Measurements from ENCODE around the gene HDAC5. TPM values are rescaled to one million over a fixed set of nuclear protein-coding genes. Genes with fewer than 3 reads are reported as not detected.
"Not testable (repeated sequence)": the region's sequence is repeated elsewhere in the genome, so short reads cannot be mapped to it uniquely, and the experiment has no call there.

HDAC5 gene
- polyA plus RNA-seq, 3 donors from 2014 or later: 12.0 to 28.7 (median 20.3) TPM

GRCh38 chr17:44121997-44122815, 1.2 kb downstream of the HDAC5 start:
- H3K4me3 Mint-ChIP-seq: peak overlapping the region; percentile 84 to 92 (median 89)
- H3K36me3 Mint-ChIP-seq: no peaks in the 10 kb centered on the region
- H3K4me1 Mint-ChIP-seq: peaks cover 27 to 37% of the 10 kb centered on the region in 2 donors
- H3K9me3 Mint-ChIP-seq: no peaks in the 10 kb centered on the region
- peak overlapping the region; percentile 57 to 96 (median 90) for H3K27ac Mint-ChIP-seq
- DNase-seq: no peak
- H3K27me3 Mint-ChIP-seq (ENCODE audit: low read depth in 3 of 3): peaks cover 5 to 17% (median 9%) of the 10 kb centered on the region in 3 donors

GRCh38 chr17:44120851-44121605, 2.4 kb downstream of the HDAC5 start:
- no peaks in the 10 kb centered on the region for H3K9me3 Mint-ChIP-seq
- H3K27ac Mint-ChIP-seq: peak overlapping the region in 4 of 6 donors; percentile 29 to 95 (median 71)
- H3K27me3 Mint-ChIP-seq (ENCODE audit: low read depth in 3 of 3): peaks cover 5 to 17% (median 9%) of the 10 kb centered on the region in 3 donors
- no peak for DNase-seq
- H3K36me3 Mint-ChIP-seq: peaks cover 0 to 4% (median 0%) of the 10 kb centered on the region in 3 donors
- H3K4me1 Mint-ChIP-seq: peaks cover 27 to 37% of the 10 kb centered on the region in 2 donors
- H3K4me3 Mint-ChIP-seq: peak overlapping the region; percentile 30 to 90 (median 69)

- H3K4me3 Mint-ChIP-seq: peak overlapping the region in 1 of 5 donors; percentile 6
- DNase-seq, H3K9me3 Mint-ChIP-seq, H3K27ac Mint-ChIP-seq, H3K36me3 Mint-ChIP-seq: not testable (repeated sequence)
- peaks cover 5 to 17% (median 9%) of the 10 kb centered on the region in 3 donors for H3K27me3 Mint-ChIP-seq (ENCODE audit: low read depth in 3 of 3)
- peaks cover 29 to 37% of the 10 kb centered on the region in 2 donors for H3K4me1 Mint-ChIP-seq
These were observed 3.2 kb downstream of the HDAC5 start for GRCh38 chr17:44120281-44120680.

- peaks cover 0 to 4% (median 0%) of the 10 kb centered on the region in 3 donors for H3K36me3 Mint-ChIP-seq
- no peak for DNase-seq
- H3K9me3 Mint-ChIP-seq: no peaks in the 10 kb centered on the region
- H3K27me3 Mint-ChIP-seq (ENCODE audit: low read depth in 3 of 3): peaks cover 5 to 17% (median 11%) of the 10 kb centered on the region in 3 donors
- H3K27ac Mint-ChIP-seq: peak overlapping the region in 2 of 6 donors; percentile 40 to 55
- H3K4me3 Mint-ChIP-seq: no peak overlapping the region
- peaks cover 29 to 37% of the 10 kb centered on the region in 2 donors for H3K4me1 Mint-ChIP-seq
These were observed 3.6 kb downstream of the HDAC5 start for GRCh38 chr17:44119798-44120197.

- no peak for DNase-seq
- Mint-ChIP-seq H3K4me3 (no peak overlapping the region), H3K27ac (peak overlapping the region in 1 of 6 donors; percentile 29), H3K4me1 (peaks cover 26 to 33% of the 10 kb centered on the region in 2 donors), H3K27me3 (ENCODE audit: low read depth in 3 of 3) (peaks cover 5 to 17% (median 11%) of the 10 kb centered on the region in 3 donors), H3K36me3 (peaks cover 0 to 4% (median 0%) of the 10 kb centered on the region in 3 donors), H3K9me3 (no peaks in the 10 kb centered on the region)
These were observed 4.4 kb downstream of the HDAC5 start for GRCh38 chr17:44119062-44119461.

DNA sequence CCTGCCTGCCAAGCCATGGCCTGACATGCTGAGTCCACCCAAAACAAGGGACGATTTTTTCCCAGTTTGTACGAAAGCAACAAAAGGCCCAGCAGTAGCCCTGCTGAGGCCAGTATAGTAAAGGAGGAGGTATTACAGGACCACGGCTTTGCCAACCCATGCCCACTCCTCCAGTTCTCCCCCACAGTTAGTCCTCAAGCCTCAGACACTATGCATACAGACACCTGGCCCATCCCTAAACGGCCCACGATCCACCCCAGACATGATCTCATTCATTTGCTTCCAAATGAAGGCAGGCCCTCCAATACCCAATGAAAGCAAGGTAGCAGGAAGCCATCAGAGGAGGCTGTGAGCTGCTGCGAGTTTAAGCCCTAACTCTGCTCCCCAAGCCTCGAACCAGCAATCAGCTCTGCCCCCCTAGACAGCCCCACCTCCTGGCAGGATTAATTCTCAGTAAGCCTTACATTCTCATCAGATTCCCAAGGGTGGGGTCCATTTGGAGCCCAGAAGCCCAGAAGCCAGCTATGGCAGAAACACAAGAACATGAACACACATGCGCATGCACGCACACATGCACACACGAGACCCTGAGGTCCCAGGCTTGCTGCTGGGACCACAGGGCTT, 4.9 kb downstream of the HDAC5 start:
- Mint-ChIP-seq H3K27ac (peak overlapping the region in 1 of 6 donors; percentile 29), H3K4me1 (peaks cover 22 to 28% of the 10 kb centered on the region in 2 donors), H3K4me3 (no peak overlapping the region), H3K9me3 (no peaks in the 10 kb centered on the region), H3K27me3 (ENCODE audit: low read depth in 3 of 3) (peaks cover 2 to 12% (median 8%) of the 10 kb centered on the region in 3 donors), H3K36me3 (peaks cover 0 to 4% (median 0%) of the 10 kb centered on the region in 3 donors)
- no peak for DNase-seq

GRCh38 chr17:44117351-44117750, 6.1 kb downstream of the HDAC5 start:
- Mint-ChIP-seq H3K4me1 (peaks cover 16 to 21% of the 10 kb centered on the region in 2 donors), H3K9me3 (no peaks in the 10 kb centered on the region), H3K36me3 (peaks cover 0 to 4% (median 0%) of the 10 kb centered on the region in 3 donors), H3K4me3 (no peak overlapping the region), H3K27ac (no peak overlapping the region), H3K27me3 (ENCODE audit: low read depth in 3 of 3) (peaks cover 0 to 4% (median 2%) of the 10 kb centered on the region in 3 donors)
- no peak for DNase-seq

DNA sequence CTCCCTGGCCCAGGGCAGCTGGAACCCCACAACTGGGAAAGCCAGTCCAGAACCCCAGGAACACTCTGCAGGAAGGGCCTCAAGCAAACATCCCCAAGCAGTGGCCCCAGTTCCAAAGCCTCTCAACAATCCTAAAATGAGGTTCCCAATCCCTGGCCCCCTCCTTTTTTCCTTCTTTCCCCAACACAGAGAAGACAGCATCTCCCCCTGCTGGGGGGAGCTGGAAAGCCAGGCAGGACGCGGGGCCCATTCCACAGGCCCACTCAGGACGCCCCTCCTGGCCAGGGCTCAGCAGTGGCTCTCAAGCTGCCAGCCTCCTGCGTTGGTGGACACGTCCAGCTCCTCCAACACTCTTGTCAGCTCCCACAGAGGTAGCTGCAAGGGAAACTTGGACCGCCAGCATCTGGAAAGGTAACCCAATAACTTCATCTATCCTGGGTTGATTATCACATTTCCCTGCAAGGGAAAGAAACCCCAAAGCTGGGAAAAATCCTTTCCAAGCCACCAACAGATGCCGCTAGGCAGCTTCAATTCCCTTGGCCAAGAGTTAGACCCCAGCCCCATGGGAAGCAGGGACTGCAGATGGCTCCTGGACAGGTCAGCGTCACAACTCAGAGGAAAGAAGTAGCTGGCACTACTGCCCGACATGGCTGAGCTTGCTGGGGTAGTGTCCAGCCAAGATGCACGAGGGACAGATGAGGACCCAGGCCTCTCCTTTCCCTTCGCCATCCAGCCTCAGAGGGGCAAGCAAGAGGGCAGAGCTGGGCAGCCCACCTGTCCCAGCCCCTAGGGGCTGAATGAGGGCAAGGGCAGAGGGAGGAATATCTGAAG, 7.6 kb downstream of the HDAC5 start:
- H3K4me1 Mint-ChIP-seq: peaks cover 16 to 18% of the 10 kb centered on the region in 2 donors
- H3K27me3 Mint-ChIP-seq (ENCODE audit: low read depth in 3 of 3): peaks cover 0 to 7% (median 0%) of the 10 kb centered on the region in 3 donors
- peak overlapping the region in 1 of 6 donors; percentile 28 for H3K27ac Mint-ChIP-seq
- no peak overlapping the region for H3K4me3 Mint-ChIP-seq
- peaks cover 0 to 4% (median 0%) of the 10 kb centered on the region in 3 donors for H3K36me3 Mint-ChIP-seq
- no peaks in the 10 kb centered on the region for H3K9me3 Mint-ChIP-seq
- no peak for DNase-seq

GRCh38 chr17:44113868-44114840, 9.3 kb downstream of the HDAC5 start:
- no peaks in the 10 kb centered on the region for H3K9me3 Mint-ChIP-seq
- no peak overlapping the region for H3K27ac Mint-ChIP-seq
- H3K4me1 Mint-ChIP-seq: peaks cover 19 to 25% of the 10 kb centered on the region in 2 donors
- DNase-seq: no peak
- H3K27me3 Mint-ChIP-seq (ENCODE audit: low read depth in 3 of 3): peaks cover 0 to 7% (median 0%) of the 10 kb centered on the region in 3 donors
- peaks cover 0 to 4% (median 0%) of the 10 kb centered on the region in 3 donors for H3K36me3 Mint-ChIP-seq
- H3K4me3 Mint-ChIP-seq: no peak overlapping the region

DNA sequence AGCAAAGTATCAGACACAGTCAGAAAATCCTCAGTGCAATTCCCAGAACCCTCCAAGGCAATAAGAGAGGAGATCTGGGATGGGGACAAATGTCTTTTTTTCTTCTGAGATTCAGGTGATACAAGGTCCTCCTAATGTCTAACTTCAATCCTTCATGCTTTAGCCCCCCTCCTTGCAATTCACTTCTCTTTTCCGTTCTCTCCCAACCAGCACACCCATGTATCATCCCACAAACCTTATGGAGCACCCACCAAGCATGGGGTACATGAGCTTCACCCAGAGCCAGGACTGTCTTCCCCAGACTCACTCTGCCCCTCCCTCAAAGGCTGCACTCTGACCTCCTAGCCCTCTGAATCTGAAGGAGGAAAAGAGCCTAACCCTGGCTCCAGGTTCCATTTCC, 10.1 kb downstream of the HDAC5 start:
- Mint-ChIP-seq H3K4me3 (no peak overlapping the region), H3K9me3 (no peaks in the 10 kb centered on the region), H3K36me3 (peaks cover 0 to 4% (median 0%) of the 10 kb centered on the region in 3 donors), H3K27me3 (ENCODE audit: low read depth in 3 of 3) (peaks cover 0 to 7% (median 0%) of the 10 kb centered on the region in 3 donors), H3K27ac (no peak overlapping the region), H3K4me1 (peaks cover 19 to 20% of the 10 kb centered on the region in 2 donors)
- DNase-seq: no peak

- no peak overlapping the region for H3K4me3 Mint-ChIP-seq
- H3K27ac Mint-ChIP-seq: peak overlapping the region in 2 of 6 donors; percentile 4 to 37
- H3K27me3 Mint-ChIP-seq (ENCODE audit: low read depth in 3 of 3): peaks cover 0 to 7% (median 0%) of the 10 kb centered on the region in 3 donors
These were observed 10.9 kb downstream of the HDAC5 start for GRCh38 chr17:44112284-44113280.

More at GRCh38 chr17:44112284-44113280, 10.9 kb downstream of the HDAC5 start:
- H3K9me3 Mint-ChIP-seq: no peaks in the 10 kb centered on the region
- peaks cover 16 to 19% of the 10 kb centered on the region in 2 donors for H3K4me1 Mint-ChIP-seq
- DNase-seq: no peak
- peaks cover 0 to 4% (median 0%) of the 10 kb centered on the region in 3 donors for H3K36me3 Mint-ChIP-seq

Data from immature natural killer cell (primary cell).